NCI-H748 (cell line): Measurements from ENCODE around the gene TBP.
"Not testable (repeated sequence)": the region's sequence is repeated elsewhere in the genome, so short reads cannot be mapped to it uniquely, and the experiment has no call there.

Experiments
- DNase-seq: peaks from one replicate; lab custom pipeline; 2025; ENCODE audit not compliant: unreplicated experiment; lab: John Stamatoyannopoulos, UW

Gene TBP

GRCh38 chr6:170597278-170597677 is 43.1 kb downstream of the TBP start:
- no peak for DNase-seq

- no peak for DNase-seq
These were observed 51.5 kb downstream of the TBP start for GRCh38 chr6:170605574-170606259.

GRCh38 chr6:170609225-170609624 is 55.1 kb downstream of the TBP start:
- DNase-seq: not testable (repeated sequence)

GRCh38 chr6:170612256-170612804 is 58.2 kb downstream of the TBP start:
- DNase-seq: not testable (repeated sequence)

GRCh38 chr6:170616020-170616554 is 61.9 kb downstream of the TBP start:
- DNase-seq: not testable (repeated sequence)
